HEK293 (cell line): ENCODE results near the gene FGB.

Experiments used
- CTCF ChIA-PET: fragments of 350-600 bp; formaldehyde crosslinking; extraction: SDS; loops from one replicate; lab custom pipeline; 2021; ENCODE audit warnings: antibody characterized with exemption; lab: Yijun Ruan, JAX
- POLR2A ChIA-PET: fragments of 300-600 bp; formaldehyde crosslinking; extraction: SDS; loops from one replicate; lab custom pipeline; 2020; ENCODE audit warnings: antibody characterized with exemption, inconsistent platforms; lab: Yijun Ruan, JAX
- H3K27ac ChIP-seq: fragments of 200-500 bp; sonication (Bioruptor generic); 2 replicates; pipeline ENCODE4 v1.5.1; 2014; ENCODE audit warnings: low read depth, low read length, control low read depth, inconsistent platforms; ENCODE audit errors: extremely low read depth
- H3K36me3 ChIP-seq, 2 experiments: fragments of 200-500 bp in 1 of 2; sonication (Bioruptor generic) in 1 of 2; 1 replicate in 1 of 2; 2 replicates in 1 of 2; pipeline ENCODE4 v1.5.1; 2014 to 2017; ENCODE audit warnings: inconsistent platforms in 2 of 2, low read length in 2 of 2; ENCODE audit not compliant: control insufficient read depth in 2 of 2, insufficient read depth in 1 of 2
- H3K4me1 ChIP-seq: fragments of 200-500 bp; sonication (Bioruptor generic); 2 replicates; pipeline ENCODE4 v1.5.1; 2014; ENCODE audit warnings: mild to moderate bottlenecking, low read length, inconsistent platforms; ENCODE audit not compliant: control insufficient read depth, insufficient read depth
- H3K4me3 ChIP-seq: 2 replicates; pipeline ENCODE4 v1.5.1; 2011; ENCODE audit warnings: low read depth, mild to moderate bottlenecking, control low read depth, low read length, moderate library complexity
- H3K9me3 ChIP-seq: fragments of 200-500 bp; sonication (Bioruptor generic); 2 replicates; pipeline ENCODE4 v1.5.1; 2014; ENCODE audit warnings: low read depth, low read length, inconsistent platforms; ENCODE audit not compliant: control insufficient read depth, insufficient read depth
- HOXA7 ChIP-seq: sonication (generic); formaldehyde crosslinking; IDR thresholded peaks from 2 replicates; pipeline ENCODE4 v1.8.1; 2022; ENCODE audit warnings: missing genetic modification reagents, borderline replicate concordance
- KLF10 ChIP-seq: fragments of 450-650 bp; IDR thresholded peaks from 2 replicates; pipeline ENCODE4 v1.5.1; 2018; ENCODE audit warnings: missing biosample characterization, mild to moderate bottlenecking, missing genetic modification characterization
- MYNN ChIP-seq: fragments of 450-650 bp; formaldehyde crosslinking; IDR thresholded peaks from 2 replicates; pipeline ENCODE4 v1.5.1; 2016; ENCODE audit warnings: missing biosample characterization, missing genetic modification characterization, borderline replicate concordance
- OVOL3 ChIP-seq: fragments of 450-650 bp; formaldehyde crosslinking; IDR thresholded peaks from 2 replicates; pipeline ENCODE4 v1.5.1; 2016; ENCODE audit warnings: missing biosample characterization, missing genetic modification characterization
- PATZ1 ChIP-seq: fragments of 450-650 bp; formaldehyde crosslinking; IDR thresholded peaks from 2 replicates; pipeline ENCODE4 v1.5.1; 2016; ENCODE audit warnings: missing biosample characterization, missing genetic modification characterization
- RBAK ChIP-seq: fragments of 450-650 bp; formaldehyde crosslinking; IDR thresholded peaks from 2 replicates; pipeline ENCODE4 v1.5.1; 2016; ENCODE audit warnings: missing biosample characterization, missing genetic modification characterization
- REPIN1 ChIP-seq: fragments of 450-650 bp; formaldehyde crosslinking; IDR thresholded peaks from 2 replicates; pipeline ENCODE4 v1.5.1; 2017; ENCODE audit warnings: missing biosample characterization, missing genetic modification characterization, low read depth
- SCRT2 ChIP-seq: fragments of 450-650 bp; formaldehyde crosslinking; IDR thresholded peaks from 2 replicates; pipeline ENCODE4 v1.5.1; 2016; ENCODE audit warnings: missing biosample characterization, missing genetic modification characterization
- ZBTB20 ChIP-seq: fragments of 450-650 bp; formaldehyde crosslinking; IDR thresholded peaks from 2 replicates; pipeline ENCODE4 v1.5.1; 2016; ENCODE audit warnings: missing biosample characterization, missing genetic modification characterization
- ZBTB48 ChIP-seq: fragments of 450-650 bp; formaldehyde crosslinking; IDR thresholded peaks from 2 replicates; pipeline ENCODE4 v1.5.1; 2016; ENCODE audit warnings: missing biosample characterization, missing genetic modification characterization
- ZEB2 ChIP-seq: fragments of 450-650 bp; formaldehyde crosslinking; IDR thresholded peaks from 2 replicates; pipeline ENCODE4 v1.5.1; 2016; ENCODE audit warnings: missing biosample characterization, missing genetic modification characterization
- ZFP37 ChIP-seq: fragments of 450-650 bp; formaldehyde crosslinking; IDR thresholded peaks from 2 replicates; pipeline ENCODE4 v1.5.1; 2016; ENCODE audit warnings: missing biosample characterization, missing genetic modification characterization
- ZFP41 ChIP-seq: fragments of 450-650 bp; formaldehyde crosslinking; IDR thresholded peaks from 2 replicates; pipeline ENCODE4 v1.5.1; 2016; ENCODE audit warnings: missing biosample characterization, missing genetic modification characterization, borderline replicate concordance
- ZNF221 ChIP-seq: fragments of 450-650 bp; formaldehyde crosslinking; IDR thresholded peaks from 2 replicates; pipeline ENCODE4 v1.5.1; 2017; ENCODE audit warnings: missing biosample characterization, missing genetic modification characterization, borderline replicate concordance
- ZNF239 ChIP-seq: fragments of 450-650 bp; formaldehyde crosslinking; IDR thresholded peaks from 2 replicates; pipeline ENCODE4 v1.5.1; 2016; ENCODE audit warnings: missing biosample characterization, missing genetic modification characterization
- ZNF266 ChIP-seq: fragments of 450-650 bp; formaldehyde crosslinking; IDR thresholded peaks from 2 replicates; pipeline ENCODE4 v1.5.1; 2016; ENCODE audit warnings: missing biosample characterization, missing genetic modification characterization, low read depth
- ZNF302 ChIP-seq: fragments of 450-650 bp; formaldehyde crosslinking; IDR thresholded peaks from 2 replicates; pipeline ENCODE4 v1.5.1; 2016; ENCODE audit warnings: missing biosample characterization, missing genetic modification characterization, low read depth
- ZNF341 ChIP-seq: fragments of 450-650 bp; formaldehyde crosslinking; IDR thresholded peaks from 2 replicates; pipeline ENCODE4; 2016; ENCODE audit warnings: low read depth, missing biosample characterization, missing genetic modification characterization
- ZNF37A ChIP-seq: fragments of 450-650 bp; IDR thresholded peaks from 2 replicates; pipeline ENCODE4 v1.5.1; 2018; ENCODE audit warnings: missing biosample characterization, missing genetic modification characterization
- ZNF394 ChIP-seq: fragments of 450-650 bp; formaldehyde crosslinking; IDR thresholded peaks from 2 replicates; pipeline ENCODE4 v1.5.1; 2016; ENCODE audit warnings: missing biosample characterization, missing genetic modification characterization, mild to moderate bottlenecking, moderate library complexity, borderline replicate concordance
- ZNF473 ChIP-seq: fragments of 450-650 bp; formaldehyde crosslinking; IDR thresholded peaks from 2 replicates; pipeline ENCODE4 v1.5.1; 2017; ENCODE audit warnings: missing biosample characterization, missing genetic modification characterization
- ZNF48 ChIP-seq: fragments of 450-650 bp; formaldehyde crosslinking; IDR thresholded peaks from 2 replicates; pipeline ENCODE4 v1.5.1; 2016; ENCODE audit warnings: missing biosample characterization, missing genetic modification characterization
- ZNF549 ChIP-seq: fragments of 450-650 bp; IDR thresholded peaks from 2 replicates; pipeline ENCODE4 v1.5.1; 2018; ENCODE audit warnings: missing biosample characterization, missing genetic modification characterization, mild to moderate bottlenecking, inconsistent platforms, moderate library complexity
- ZNF624 ChIP-seq: fragments of 450-650 bp; formaldehyde crosslinking; IDR thresholded peaks from 2 replicates; pipeline ENCODE4 v1.5.1; 2017; ENCODE audit warnings: missing biosample characterization, missing genetic modification characterization
- ZNF707 ChIP-seq: fragments of 450-650 bp; formaldehyde crosslinking; IDR thresholded peaks from 2 replicates; pipeline ENCODE4 v1.5.1; 2016; ENCODE audit warnings: missing biosample characterization, missing genetic modification characterization
- ZNF76 ChIP-seq: fragments of 450-650 bp; formaldehyde crosslinking; IDR thresholded peaks from 2 replicates; pipeline ENCODE4; 2016; ENCODE audit warnings: low read depth, missing biosample characterization, missing genetic modification characterization, borderline replicate concordance
- TF ChIP-seq, protein P1 (sequence below): fragments of 450-650 bp; formaldehyde crosslinking; IDR thresholded peaks from 2 replicates; pipeline ENCODE4; 2016; ENCODE audit warnings: missing biosample characterization, missing genetic modification characterization
- TF ChIP-seq, protein P2 (sequence below): sonication (generic); formaldehyde crosslinking; IDR thresholded peaks from 2 replicates; pipeline ENCODE4 v1.8.1; 2022; ENCODE audit warnings: mild to moderate bottlenecking, moderate library complexity, missing genetic modification reagents
- TF ChIP-seq, protein P3 (sequence below): fragments of 450-650 bp; formaldehyde crosslinking; IDR thresholded peaks from 2 replicates; pipeline ENCODE4 v1.5.1; 2016; ENCODE audit warnings: missing biosample characterization, missing genetic modification characterization

FGB gene

GRCh38 chr4:154573190-154573870 is 10.5 kb downstream of the FGB start:
- TF ChIP-seq ZFP41, result no peak
- TF ChIP-seq ZNF302 (tag by site-specific recombination), result no peak
- TF ChIP-seq OVOL3, result no peak
- TF ChIP-seq KLF10 (tag by site-specific recombination), result no peak
- no peak for TF ChIP-seq ZBTB48 (tag by site-specific recombination)
- no peak for TF ChIP-seq ZNF48 (tag by site-specific recombination)
- TF ChIP-seq ZBTB20 (tag by site-specific recombination), result no peak
- TF ChIP-seq ZNF266 (tag by site-specific recombination), result no peak
- TF ChIP-seq ZNF549 (tag by site-specific recombination), result no peak
- no peak for TF ChIP-seq ZNF394
- no peak for TF ChIP-seq ZFP37
- no peak for TF ChIP-seq PATZ1 (tag by site-specific recombination)
- TF ChIP-seq REPIN1, result no peak
- no peak for TF ChIP-seq ZNF76
- TF ChIP-seq RBAK (tag by site-specific recombination), result no peak
- CTCF ChIA-PET, result no interaction called here
- Histone ChIP-seq H3K4me3 (no peak overlapping the region), H3K9me3 (no peaks in the 10 kb centered on the region), H3K27ac (no peak overlapping the region), H3K36me3 (no peaks in the 10 kb centered on the region), H3K4me1 (no peaks in the 10 kb centered on the region)
- POLR2A ChIA-PET, result no interaction called here

DNA sequence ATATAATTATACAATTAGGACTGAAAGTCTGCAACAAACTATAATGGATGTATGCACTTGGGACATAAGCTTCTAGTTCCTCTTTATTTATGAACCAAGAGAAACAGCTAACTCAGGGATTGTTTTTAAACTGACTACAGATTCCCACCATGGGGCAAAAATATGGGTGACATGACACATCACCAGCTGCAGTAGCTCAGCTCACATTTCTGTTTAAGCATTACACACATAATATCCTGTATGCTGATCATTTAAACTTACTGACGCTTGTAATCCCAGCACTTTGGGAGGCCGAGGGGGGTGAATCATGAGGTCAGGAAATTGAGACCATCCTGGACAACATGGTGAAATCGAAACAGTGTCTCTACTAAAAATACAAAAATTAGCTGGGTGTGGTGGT is 11.5 kb downstream of the FGB start:
- Histone ChIP-seq H3K36me3 (no peaks in the 10 kb centered on the region), H3K9me3 (no peaks in the 10 kb centered on the region), H3K4me1 (no peaks in the 10 kb centered on the region), H3K4me3 (no peak overlapping the region), H3K27ac (no peak overlapping the region)
- TF ChIP-seq, protein P1, sequence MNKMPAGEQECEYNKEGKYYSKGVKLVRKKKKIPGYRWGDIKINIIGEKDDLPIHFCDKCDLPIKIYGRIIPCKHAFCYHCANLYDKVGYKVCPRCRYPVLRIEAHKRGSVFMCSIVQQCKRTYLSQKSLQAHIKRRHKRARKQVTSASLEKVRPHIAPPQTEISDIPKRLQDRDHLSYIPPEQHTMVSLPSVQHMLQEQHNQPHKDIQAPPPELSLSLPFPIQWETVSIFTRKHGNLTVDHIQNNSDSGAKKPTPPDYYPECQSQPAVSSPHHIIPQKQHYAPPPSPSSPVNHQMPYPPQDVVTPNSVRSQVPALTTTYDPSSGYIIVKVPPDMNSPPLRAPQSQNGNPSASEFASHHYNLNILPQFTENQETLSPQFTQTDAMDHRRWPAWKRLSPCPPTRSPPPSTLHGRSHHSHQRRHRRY (tag by site-specific recombination), result no peak
- TF ChIP-seq ZNF37A (tag by site-specific recombination), result no peak
- no peak for TF ChIP-seq ZNF341 (tag by site-specific recombination)
- no peak for TF ChIP-seq HOXA7 (CRISPR knock-in tag)
- TF ChIP-seq ZNF221, result no peak
- ChIA-PET CTCF (no interaction called here), POLR2A (no interaction called here)

- POLR2A ChIA-PET, result no interaction called here
- CTCF ChIA-PET, result interaction anchor here (0.8 kb wide), 1 partner anchor 42 kb away, joined by 3 read pairs; no protein-coding TSS in a partner anchor
- H3K4me1 ChIP-seq, result no peaks in the 10 kb centered on the region
- no peak overlapping the region for H3K4me3 ChIP-seq
- H3K27ac ChIP-seq, result no peak overlapping the region
- no peaks in the 10 kb centered on the region for H3K36me3 ChIP-seq
- TF ChIP-seq ZFP41 (no peak), MYNN (tag by site-specific recombination) (no peak), ZNF473 (tag by site-specific recombination) (no peak), OVOL3 (no peak), SCRT2 (tag by site-specific recombination) (no peak), ZNF624 (no peak), ZNF707 (no peak), ZNF239 (tag by site-specific recombination) (no peak), ZEB2 (tag by site-specific recombination) (no peak)
- TF ChIP-seq, protein P2, sequence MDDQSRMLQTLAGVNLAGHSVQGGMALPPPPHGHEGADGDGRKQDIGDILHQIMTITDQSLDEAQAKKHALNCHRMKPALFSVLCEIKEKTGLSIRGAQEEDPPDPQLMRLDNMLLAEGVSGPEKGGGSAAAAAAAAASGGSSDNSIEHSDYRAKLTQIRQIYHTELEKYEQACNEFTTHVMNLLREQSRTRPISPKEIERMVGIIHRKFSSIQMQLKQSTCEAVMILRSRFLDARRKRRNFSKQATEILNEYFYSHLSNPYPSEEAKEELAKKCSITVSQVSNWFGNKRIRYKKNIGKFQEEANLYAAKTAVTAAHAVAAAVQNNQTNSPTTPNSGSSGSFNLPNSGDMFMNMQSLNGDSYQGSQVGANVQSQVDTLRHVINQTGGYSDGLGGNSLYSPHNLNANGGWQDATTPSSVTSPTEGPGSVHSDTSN (CRISPR knock-in tag), result no peak
- TF ChIP-seq, protein P3, sequence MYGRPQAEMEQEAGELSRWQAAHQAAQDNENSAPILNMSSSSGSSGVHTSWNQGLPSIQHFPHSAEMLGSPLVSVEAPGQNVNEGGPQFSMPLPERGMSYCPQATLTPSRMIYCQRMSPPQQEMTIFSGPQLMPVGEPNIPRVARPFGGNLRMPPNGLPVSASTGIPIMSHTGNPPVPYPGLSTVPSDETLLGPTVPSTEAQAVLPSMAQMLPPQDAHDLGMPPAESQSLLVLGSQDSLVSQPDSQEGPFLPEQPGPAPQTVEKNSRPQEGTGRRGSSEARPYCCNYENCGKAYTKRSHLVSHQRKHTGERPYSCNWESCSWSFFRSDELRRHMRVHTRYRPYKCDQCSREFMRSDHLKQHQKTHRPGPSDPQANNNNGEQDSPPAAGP (tag by site-specific recombination), result no peak
- H3K9me3 ChIP-seq, result no peaks in the 10 kb centered on the region
Observed at GRCh38 chr4:154577324-154577723, 14.5 kb downstream of the FGB start.
